ENCODE results near the gene FCHO2.
"Not testable (repeated sequence)": the region's sequence is repeated elsewhere in the genome, so short reads cannot be mapped to it uniquely, and the experiment has no call there.

FCHO2 gene

GRCh38 chr5:72955768-72956323, at the start of gene FCHO2:
Gene FCHO2 (plus strand): TSS chr5:72956041. CDS start chr5:72956097, 56 bp downstream.
- DNase-seq: peak; percentile 51 to 99 (median 92)

- DNase-seq: no peak
These were observed 49.0 kb upstream of the FCHO2 start for GRCh38 chr5:72906806-72907205.

GRCh38 chr5:72908664-72909063, 47.2 kb upstream of the FCHO2 start:
- DNase-seq: no peak

- no peak for DNase-seq
These were observed 38.5 kb upstream of the FCHO2 start for GRCh38 chr5:72917371-72917776.

- DNase-seq: no peak
These were observed 34.9 kb upstream of the FCHO2 start for GRCh38 chr5:72920690-72921502.

GRCh38 chr5:72921886-72922285, 34.0 kb upstream of the FCHO2 start:
- no peak for DNase-seq

- DNase-seq: no peak
These were observed 33.4 kb upstream of the FCHO2 start for GRCh38 chr5:72922422-72922821.

- DNase-seq: no peak
These were observed 30.4 kb upstream of the FCHO2 start for GRCh38 chr5:72925336-72926010.

- not testable (repeated sequence) for DNase-seq
These were observed 23.2 kb upstream of the FCHO2 start for GRCh38 chr5:72932686-72933085.

GRCh38 chr5:72934953-72935725, 20.7 kb upstream of the FCHO2 start:
- DNase-seq: not testable (repeated sequence)

GRCh38 chr5:72936893-72937292, 18.9 kb upstream of the FCHO2 start:
- no peak for DNase-seq

- no peak for DNase-seq
These were observed 18.3 kb upstream of the FCHO2 start for GRCh38 chr5:72937517-72938061.

GRCh38 chr5:72938206-72938605, 17.6 kb upstream of the FCHO2 start:
- DNase-seq: no peak

GRCh38 chr5:72940082-72940481, 15.8 kb upstream of the FCHO2 start:
- no peak for DNase-seq

GRCh38 chr5:72943307-72943706, 12.5 kb upstream of the FCHO2 start:
- DNase-seq: no peak

GRCh38 chr5:72947498-72947897, 8.3 kb upstream of the FCHO2 start:
- DNase-seq: no peak

- DNase-seq: no peak
These were observed 6.4 kb upstream of the FCHO2 start for GRCh38 chr5:72949481-72949880.

- DNase-seq: no peak
These were observed 4.0 kb upstream of the FCHO2 start for GRCh38 chr5:72951671-72952468.

- no peak for DNase-seq
These were observed 1.5 kb upstream of the FCHO2 start for GRCh38 chr5:72954389-72954788.

GRCh38 chr5:72955143-72955767, 586 bp upstream of the FCHO2 start:
- DNase-seq: peak in 9 of 51 donors; percentile 47 to 86 (median 77)
